NCI-H69 (cell line): ENCODE measurements around the gene RAP1GAP2.
"Not testable (repeated sequence)": the region's sequence is repeated elsewhere in the genome, so short reads cannot be mapped to it uniquely, and the experiment has no call there.

Experiments
- DNase-seq: peaks from one replicate; lab custom pipeline; 2025; lab: John Stamatoyannopoulos, UW

The RAP1GAP2 gene

DNA sequence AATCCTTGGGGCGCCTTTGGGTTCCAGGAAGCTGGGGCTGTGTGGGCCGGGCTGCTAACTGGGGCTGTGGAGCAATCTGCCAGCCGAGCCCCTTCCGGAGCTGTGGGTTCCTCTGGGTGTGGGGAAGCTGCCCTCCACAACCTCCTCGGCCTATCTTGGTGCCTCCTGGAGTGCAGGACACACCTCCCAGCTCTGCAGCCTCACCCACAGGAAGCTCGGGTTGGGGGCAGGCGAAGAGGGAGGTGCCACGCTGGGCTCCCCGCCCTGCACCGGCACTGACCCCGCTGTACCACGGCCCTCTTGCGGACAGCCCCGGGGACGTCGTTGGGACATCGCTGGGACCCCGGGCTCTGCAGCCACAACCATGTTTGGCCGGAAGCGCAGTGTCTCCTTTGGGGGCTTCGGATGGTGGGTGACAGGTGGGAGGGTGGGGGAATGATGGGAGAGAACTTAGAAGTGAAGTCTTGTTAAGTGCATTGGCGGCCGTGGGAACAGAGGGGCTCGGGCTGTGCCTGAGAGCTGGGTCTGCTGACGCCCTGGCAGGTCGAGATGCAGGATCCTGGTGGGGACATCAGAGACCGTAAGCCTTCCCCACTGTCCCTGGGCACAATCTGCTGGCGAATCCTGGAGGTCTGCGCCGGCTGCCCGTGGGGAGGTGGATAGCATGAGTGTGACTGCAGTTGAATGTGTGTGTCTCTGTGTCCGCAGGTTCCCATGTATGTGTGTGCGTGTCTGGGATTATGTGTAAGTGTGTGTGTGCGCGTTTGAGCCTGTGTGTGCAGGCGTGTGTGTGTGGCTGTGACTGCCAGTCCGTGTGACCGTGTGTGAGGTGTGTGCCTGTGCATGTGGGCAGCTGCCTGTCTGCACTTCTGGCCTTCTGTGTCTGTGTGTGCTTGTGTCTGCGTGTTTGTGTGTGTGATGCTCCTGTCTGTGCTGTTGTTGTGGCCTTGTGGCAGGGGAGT lies at the start of gene RAP1GAP2:
Gene RAP1GAP2 (plus strand): TSS at position 275 of the 962 bp plus-strand sequence. CDS start 90 bp downstream, at position 365.
- DNase-seq = no peak

GRCh38 chr17:2749058-2749783 lies 47.0 kb upstream of the RAP1GAP2 start, which contains the start of gene CCDC92B:
Gene CCDC92B, minus strand, starts transcription at chr17:2749652. Its CDS starts 14,507 bp downstream, at chr17:2735145.
- peak; percentile 70 for DNase-seq

DNA sequence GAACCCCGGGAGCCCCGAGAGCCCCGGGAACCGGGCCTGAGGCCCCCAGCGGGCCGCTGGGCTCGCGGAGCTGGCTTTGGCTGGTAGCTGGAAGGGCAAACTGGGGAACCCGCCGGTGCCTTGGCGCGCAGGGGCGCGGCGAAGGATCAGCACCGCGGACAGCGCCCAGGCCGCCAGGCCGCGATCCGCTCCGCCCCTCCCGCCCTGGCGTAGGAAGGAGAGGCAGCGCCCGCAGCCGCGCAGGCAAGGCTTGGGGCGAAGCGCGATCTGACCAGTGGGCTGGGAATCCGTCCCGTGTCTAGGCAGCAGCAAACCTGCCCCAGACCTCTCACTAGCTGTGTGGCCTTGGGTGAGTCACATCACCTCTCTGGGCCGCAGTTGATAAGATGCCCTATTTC lies 46.5 kb upstream of the RAP1GAP2 start:
- peak; percentile 76 for DNase-seq

DNA sequence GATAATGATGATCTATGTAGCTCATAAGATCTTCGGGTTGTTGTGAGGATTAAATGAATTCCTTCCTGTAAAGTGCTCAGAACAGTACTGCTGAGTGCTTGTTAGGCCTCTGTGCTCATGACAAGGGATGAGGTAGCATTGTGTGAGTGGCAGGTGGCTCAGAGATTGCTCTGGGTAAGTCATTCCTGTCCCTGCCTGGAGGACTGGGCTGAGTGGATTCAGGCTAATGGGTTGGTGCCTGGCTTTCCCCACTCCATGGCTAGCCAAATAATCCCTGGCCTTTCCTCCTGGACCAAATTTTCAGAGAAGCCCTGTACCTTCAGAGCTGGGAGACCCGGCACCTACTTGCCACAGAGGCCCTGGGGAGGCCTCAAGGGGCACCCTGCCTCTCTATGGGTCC lies 45.5 kb upstream of the RAP1GAP2 start:
- DNase-seq = no peak

DNA sequence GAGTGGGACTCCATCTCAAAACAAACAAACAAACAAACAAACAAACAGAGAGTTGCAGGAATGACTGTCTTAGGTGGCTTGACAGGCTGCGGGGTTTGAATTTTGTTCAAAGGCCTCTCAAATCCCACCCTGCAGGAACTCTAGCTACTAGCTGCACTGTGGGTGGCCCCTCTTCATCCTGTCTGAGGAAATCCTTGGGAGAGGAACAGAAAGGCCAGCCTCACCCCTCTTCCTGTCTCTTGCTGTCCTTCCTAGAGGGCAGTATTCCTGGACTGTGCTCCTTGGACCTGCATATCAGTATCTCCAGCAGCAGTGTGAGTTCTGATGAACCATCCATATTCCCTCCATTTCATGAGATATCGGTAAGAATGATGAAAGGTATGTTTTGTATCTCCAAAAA lies 44.7 kb upstream of the RAP1GAP2 start:
- DNase-seq = no peak

GRCh38 chr17:2755891-2756724 lies 40.1 kb upstream of the RAP1GAP2 start:
- peak; percentile 39 for DNase-seq

DNA sequence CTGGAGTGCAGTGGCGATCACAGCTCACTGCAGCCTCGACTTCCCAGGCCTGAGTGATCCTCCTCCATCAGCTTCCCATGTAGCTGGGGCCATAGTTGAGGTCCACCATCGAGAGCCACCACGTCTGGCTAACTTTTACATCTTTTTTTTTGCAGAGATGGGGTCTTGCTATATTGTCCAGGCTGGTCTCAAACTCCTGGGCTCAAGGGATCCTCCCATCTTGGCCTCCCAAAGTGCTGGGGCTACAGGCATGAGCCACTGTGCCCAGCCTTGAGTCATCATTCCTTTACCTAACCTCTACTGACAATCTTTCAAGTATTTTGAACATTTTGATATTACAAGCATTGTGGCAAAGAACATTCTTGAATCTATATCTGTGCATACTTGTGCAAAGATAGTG lies 37.4 kb upstream of the RAP1GAP2 start:
- DNase-seq = no peak

GRCh38 chr17:2770129-2770528 lies 26.1 kb upstream of the RAP1GAP2 start:
- no peak for DNase-seq

- DNase-seq = no peak
Observed at GRCh38 chr17:2775206-2775605, 21.0 kb upstream of the RAP1GAP2 start.

GRCh38 chr17:2776589-2777241 lies 19.5 kb upstream of the RAP1GAP2 start:
- DNase-seq = peak; percentile 86

DNA sequence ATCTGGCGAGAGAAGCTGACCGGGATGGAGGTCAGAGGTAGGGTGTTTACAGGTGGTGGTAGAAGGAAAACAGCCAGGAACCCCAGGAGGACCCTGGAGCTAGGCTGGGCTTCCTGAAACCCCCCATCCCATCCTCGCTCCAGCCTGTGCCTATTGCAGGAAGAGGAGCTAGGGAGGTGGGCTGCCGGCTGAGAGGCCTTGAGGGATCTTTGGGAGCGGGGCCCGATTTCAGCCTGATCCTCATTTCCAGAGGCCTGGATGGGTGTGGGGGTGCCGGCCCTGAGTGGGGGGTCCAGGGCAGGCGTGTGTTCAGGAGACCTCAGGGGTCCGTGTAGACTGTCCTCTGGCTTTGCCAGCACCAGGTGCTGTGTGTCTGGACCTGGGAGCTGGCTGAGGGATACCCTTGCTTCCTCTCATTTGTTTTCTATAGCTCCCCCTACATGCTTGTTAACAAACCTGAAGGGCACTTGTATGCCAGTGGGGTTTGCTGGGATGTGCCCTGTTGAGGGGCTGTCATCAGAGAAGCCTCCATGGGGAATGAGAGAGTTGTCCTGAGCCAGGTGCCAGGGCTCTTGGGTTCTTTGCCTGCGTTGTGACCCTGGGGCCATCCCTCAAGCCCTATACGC lies 18.9 kb upstream of the RAP1GAP2 start:
- DNase-seq = peak; percentile 27

GRCh38 chr17:2778489-2778888 lies 17.7 kb upstream of the RAP1GAP2 start:
- DNase-seq = no peak

GRCh38 chr17:2779545-2779944 lies 16.7 kb upstream of the RAP1GAP2 start:
- DNase-seq = no peak

GRCh38 chr17:2780256-2780655 lies 16.0 kb upstream of the RAP1GAP2 start:
- DNase-seq = no peak

DNA sequence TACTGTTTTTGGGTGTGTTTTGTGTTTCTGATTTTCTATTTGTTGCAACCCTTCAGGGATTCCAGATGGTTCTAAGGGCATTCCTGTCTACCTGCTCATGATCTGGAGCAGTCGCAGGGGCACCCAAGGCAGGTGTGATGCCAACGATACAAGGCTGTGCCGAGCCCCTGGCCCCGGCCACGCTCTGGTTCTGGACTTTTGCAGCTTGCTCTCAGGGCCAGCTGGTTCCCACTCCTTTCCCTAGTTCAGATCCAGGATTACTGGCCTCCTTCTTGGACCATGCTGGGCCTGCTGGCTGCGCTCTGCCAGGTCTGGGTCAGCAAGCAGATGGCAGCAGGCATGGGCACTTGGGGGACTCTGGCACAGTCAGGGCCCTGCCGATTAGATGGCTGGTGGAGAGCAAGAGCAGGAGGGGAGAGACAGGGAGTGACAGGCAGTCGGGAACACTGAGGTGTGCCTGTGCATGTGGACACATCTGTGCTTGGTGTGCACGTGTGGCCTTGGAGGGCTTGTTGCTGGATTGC lies 15.2 kb upstream of the RAP1GAP2 start:
- DNase-seq = no peak

GRCh38 chr17:2781598-2781997 lies 14.6 kb upstream of the RAP1GAP2 start:
- not testable (repeated sequence) for DNase-seq

GRCh38 chr17:2782055-2782454 lies 14.2 kb upstream of the RAP1GAP2 start:
- DNase-seq = peak; percentile 30

GRCh38 chr17:2783310-2784030 lies 12.8 kb upstream of the RAP1GAP2 start:
- DNase-seq = no peak

DNA sequence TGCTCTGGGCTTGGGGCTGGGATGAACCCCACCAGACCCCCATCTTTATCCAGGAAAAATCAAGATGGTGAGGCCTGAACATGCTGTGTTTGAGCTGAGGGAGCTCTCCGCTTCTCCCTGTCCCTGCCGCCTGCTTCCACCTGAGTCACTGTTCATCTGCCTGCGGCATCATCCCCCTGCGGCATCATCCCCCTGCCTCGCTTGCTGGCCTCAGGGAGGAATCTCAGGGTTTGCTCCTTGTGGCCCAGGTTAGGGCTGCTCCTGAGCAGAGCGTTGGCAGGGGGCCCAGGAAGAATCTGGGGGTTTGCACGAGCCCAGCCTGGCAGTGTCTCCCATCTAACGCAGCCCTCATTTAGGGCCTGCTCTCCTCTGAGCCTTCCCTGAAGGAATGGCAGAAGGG lies 11.4 kb upstream of the RAP1GAP2 start:
- DNase-seq = no peak

DNA sequence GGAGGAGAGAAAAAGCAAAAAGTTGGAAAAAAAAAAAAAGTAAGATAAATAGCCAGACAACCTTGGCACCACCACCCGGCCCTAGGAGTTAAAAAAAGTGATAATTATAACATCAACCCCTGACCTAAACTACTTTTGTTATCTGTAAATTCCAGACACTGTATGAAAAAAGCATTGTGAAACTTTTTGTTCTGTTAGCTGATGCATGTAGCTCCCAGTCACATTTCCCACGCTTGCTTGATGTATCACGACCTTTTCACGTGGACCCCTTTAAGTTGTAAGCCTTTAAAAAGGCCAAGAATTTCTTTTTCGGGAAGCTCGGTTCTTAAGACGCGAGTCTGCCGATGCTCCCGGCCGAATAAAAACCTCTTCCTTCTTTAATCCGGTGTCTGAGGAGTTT lies 10.9 kb upstream of the RAP1GAP2 start:
- not testable (repeated sequence) for DNase-seq
